Chondrocyte (in vitro differentiated cells): ENCODE data around the gene COMMD10. TPM values are rescaled to one million over a fixed set of nuclear protein-coding genes. Genes with fewer than 3 reads are reported as not detected.

Experiments
- DNase-seq: peaks from one replicate; pipeline ENCODE4 v3.0.0; 2021; ENCODE audit warnings: mixed read lengths, low spot score
- H3K27ac Mint-ChIP-seq: one replicate; pipeline ENCODE4 v1.8.0; 2021; ENCODE audit warnings: mild to moderate bottlenecking, moderate library complexity, mixed read lengths; ENCODE audit not compliant: unreplicated experiment
- H3K27me3 Mint-ChIP-seq: 2 replicates; pipeline ENCODE4 v1.8.0; 2021; ENCODE audit warnings: low read depth, mixed read lengths
- H3K36me3 Mint-ChIP-seq: 2 replicates; pipeline ENCODE4 v1.8.0; 2021; ENCODE audit warnings: low read depth, mixed read lengths
- H3K4me1 Mint-ChIP-seq: 2 replicates; pipeline ENCODE4 v1.8.0; 2021; ENCODE audit warnings: low read depth, mild to moderate bottlenecking, mixed read lengths
- H3K4me3 Mint-ChIP-seq: one replicate; pipeline ENCODE4 v1.8.0; 2021; ENCODE audit warnings: mild to moderate bottlenecking, moderate library complexity, mixed read lengths; ENCODE audit not compliant: unreplicated experiment
- H3K9me3 Mint-ChIP-seq: 2 replicates; pipeline ENCODE4 v1.8.0; 2021; ENCODE audit warnings: low read depth, mixed read lengths
- total RNA-seq: library from RNA; stranded (reverse); gene quantifications from 3 replicates; pipeline ENCODE4 v1.2.1, GENCODE V29; 2021
- TF ChIP-seq, protein P1 (sequence below): fragments of 200-600 bp; sonication (generic); IDR thresholded peaks from 2 replicates; pipeline ENCODE4 v1.5.0; 2021; ENCODE audit warnings: antibody characterized with exemption, mild to moderate bottlenecking, moderate library complexity

COMMD10 gene
- total RNA-seq, 1 donor from 2014 or later: 18.6 TPM

DNA sequence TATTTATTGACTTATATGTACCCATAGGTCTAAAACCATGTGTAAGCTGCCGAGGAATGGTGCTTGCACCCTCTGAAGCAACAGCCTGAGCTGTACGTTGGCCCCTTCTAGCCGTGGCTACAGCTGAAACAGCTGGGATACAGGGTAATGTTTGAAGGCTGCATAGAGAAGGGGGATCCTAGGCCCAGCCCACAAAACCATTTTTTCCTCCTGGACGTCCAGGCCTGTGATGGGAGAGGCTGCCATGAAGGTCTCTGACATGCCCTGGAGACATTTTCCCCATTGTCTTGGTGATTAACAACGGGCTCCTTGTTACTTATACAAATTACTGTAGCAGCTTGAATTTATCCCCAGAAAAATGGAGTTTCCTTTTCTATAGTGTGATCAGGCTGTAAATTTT is 244.7 kb downstream of the COMMD10 start:
- Mint-ChIP-seq H3K4me3 (no peak overlapping the region), H3K4me1 (no peaks in the 10 kb centered on the region), H3K36me3 (peaks cover 18% of the 10 kb centered on the region), H3K9me3 (peaks cover 32% of the 10 kb centered on the region), H3K27ac (no peak overlapping the region), H3K27me3 (no peaks in the 10 kb centered on the region)
- TF ChIP-seq, protein P1, sequence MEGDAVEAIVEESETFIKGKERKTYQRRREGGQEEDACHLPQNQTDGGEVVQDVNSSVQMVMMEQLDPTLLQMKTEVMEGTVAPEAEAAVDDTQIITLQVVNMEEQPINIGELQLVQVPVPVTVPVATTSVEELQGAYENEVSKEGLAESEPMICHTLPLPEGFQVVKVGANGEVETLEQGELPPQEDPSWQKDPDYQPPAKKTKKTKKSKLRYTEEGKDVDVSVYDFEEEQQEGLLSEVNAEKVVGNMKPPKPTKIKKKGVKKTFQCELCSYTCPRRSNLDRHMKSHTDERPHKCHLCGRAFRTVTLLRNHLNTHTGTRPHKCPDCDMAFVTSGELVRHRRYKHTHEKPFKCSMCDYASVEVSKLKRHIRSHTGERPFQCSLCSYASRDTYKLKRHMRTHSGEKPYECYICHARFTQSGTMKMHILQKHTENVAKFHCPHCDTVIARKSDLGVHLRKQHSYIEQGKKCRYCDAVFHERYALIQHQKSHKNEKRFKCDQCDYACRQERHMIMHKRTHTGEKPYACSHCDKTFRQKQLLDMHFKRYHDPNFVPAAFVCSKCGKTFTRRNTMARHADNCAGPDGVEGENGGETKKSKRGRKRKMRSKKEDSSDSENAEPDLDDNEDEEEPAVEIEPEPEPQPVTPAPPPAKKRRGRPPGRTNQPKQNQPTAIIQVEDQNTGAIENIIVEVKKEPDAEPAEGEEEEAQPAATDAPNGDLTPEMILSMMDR: no peak
- DNase-seq: no peak

DNA sequence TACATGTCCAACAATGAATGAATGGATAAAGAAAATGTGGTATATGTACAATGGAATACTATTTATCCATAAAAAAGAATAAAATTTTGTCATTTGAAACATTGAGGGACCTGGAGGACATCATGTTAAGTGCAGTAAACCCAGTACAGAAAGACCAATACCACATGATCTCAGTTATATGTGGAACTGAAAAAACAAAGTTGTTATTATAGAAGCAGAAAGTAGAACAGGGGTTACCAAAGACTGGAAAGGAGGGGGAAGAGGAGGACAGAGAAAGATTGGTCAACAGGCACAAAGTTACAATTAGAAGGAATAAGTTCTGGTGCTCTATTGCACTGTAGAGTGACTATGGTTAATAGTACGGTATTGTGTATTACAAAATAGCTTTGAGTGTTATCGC is 256.0 kb downstream of the COMMD10 start:
- Mint-ChIP-seq H3K27ac (no peak overlapping the region), H3K9me3 (peaks cover 33% of the 10 kb centered on the region), H3K36me3 (peaks cover 8% of the 10 kb centered on the region), H3K4me3 (no peak overlapping the region), H3K27me3 (no peaks in the 10 kb centered on the region), H3K4me1 (no peaks in the 10 kb centered on the region)
- TF ChIP-seq, protein P1: no peak
- no peak for DNase-seq

Other genes with a start within 250 kb of the COMMD10 start
- 45.4 to 57.9 TPM (median 48.0 TPM) in 3 replicates for gene ATG12, start 243.5 kb upstream of the COMMD10 start, total RNA-seq
- 105 to 133 TPM (median 124 TPM) in 3 replicates for gene AP3S1, start 243.1 kb upstream of the COMMD10 start, total RNA-seq
- gene LVRN, start 122.5 kb upstream of the COMMD10 start, total RNA-seq: 0.19 to 0.62 TPM (median 0.46 TPM) in 3 replicates
- not detected in 3 replicates for gene ARL14EPL, start 52.6 kb upstream of the COMMD10 start, total RNA-seq